Neuronal stem cell (in vitro differentiated cells): Measurements from ENCODE around the gene PARD3B.

Source experiments
- DNase-seq: peaks from one replicate; pipeline ENCODE4 v3.0.0-alpha.2; 2013; ENCODE audit warnings: low spot score
- H2AFZ ChIP-seq: one replicate; pipeline ENCODE4 v1.6.1; 2013; ENCODE audit warnings: mild to moderate bottlenecking, low read length, inconsistent platforms
- H2AK5ac ChIP-seq: 2 replicates; pipeline ENCODE4 v1.6.1; 2013; ENCODE audit warnings: low read depth, mild to moderate bottlenecking, inconsistent platforms, low read length, moderate library complexity, mixed read lengths
- H2BK120ac ChIP-seq: 2 replicates; pipeline ENCODE4 v1.6.1; 2013; ENCODE audit warnings: low read depth, mild to moderate bottlenecking, inconsistent platforms, low read length, moderate library complexity, mixed read lengths
- H2BK12ac ChIP-seq: one replicate; pipeline ENCODE4 v1.6.1; 2013; ENCODE audit warnings: low read length, inconsistent platforms
- H2BK15ac ChIP-seq: 2 replicates; pipeline ENCODE4 v1.6.1; 2013; ENCODE audit warnings: mild to moderate bottlenecking, low read length, inconsistent platforms, mixed read lengths
- H2BK5ac ChIP-seq: one replicate; pipeline ENCODE4 v1.6.1; 2013; ENCODE audit warnings: inconsistent platforms, mild to moderate bottlenecking, low read length, moderate library complexity
- H3K14ac ChIP-seq: one replicate; pipeline ENCODE4 v1.6.1; 2013; ENCODE audit warnings: low read length, inconsistent platforms
- H3K18ac ChIP-seq: 2 replicates; pipeline ENCODE4 v1.6.1; 2013; ENCODE audit warnings: low read length, inconsistent platforms
- H3K23ac ChIP-seq: 2 replicates; pipeline ENCODE4 v1.6.1; 2013; ENCODE audit warnings: low read depth, mild to moderate bottlenecking, mixed read lengths, low read length, inconsistent platforms; ENCODE audit not compliant: poor library complexity
- H3K27ac ChIP-seq: replicated peaks from 3 replicates; pipeline ENCODE4 v1.5.1; 2013; ENCODE audit warnings: low read length, inconsistent platforms
- H3K27me3 ChIP-seq, 3 experiments: 2 replicates each; pipeline ENCODE4 v1.6.1; 2013; ENCODE audit warnings: low read length in 3 of 3, mild to moderate bottlenecking in 2 of 3, inconsistent platforms in 1 of 3, low read depth in 1 of 3, mixed read lengths in 1 of 3, moderate library complexity in 1 of 3; ENCODE audit not compliant: control insufficient read depth in 3 of 3, insufficient read depth in 3 of 3
- H3K36me3 ChIP-seq, 2 donors: replicated peaks in 1 of 2; 2 replicates each; pipeline ENCODE4 v1.6.1; 2013; ENCODE audit warnings: low read length in 2 of 2; ENCODE audit not compliant: control insufficient read depth in 2 of 2, insufficient read depth in 2 of 2
- H3K4ac ChIP-seq: 2 replicates; pipeline ENCODE4 v1.6.1; 2013; ENCODE audit warnings: inconsistent platforms, mild to moderate bottlenecking, low read length, moderate library complexity
- H3K4me1 ChIP-seq, 2 donors: 1 replicate in 1 of 2; 2 replicates in 1 of 2; pipeline ENCODE4 v1.6.1; 2013; ENCODE audit warnings: low read length in 2 of 2, low read depth in 1 of 2; ENCODE audit not compliant: control insufficient read depth in 2 of 2, insufficient read depth in 1 of 2
- H3K4me2 ChIP-seq: one replicate; pipeline ENCODE4 v1.6.1; 2013; ENCODE audit warnings: mild to moderate bottlenecking, low read length, inconsistent platforms; ENCODE audit not compliant: insufficient read depth, poor library complexity, severe bottlenecking
- H3K4me3 ChIP-seq, 2 donors: 2 replicates each; pipeline ENCODE4 v1.5.1; 2013; ENCODE audit warnings: low read length in 2 of 2, mild to moderate bottlenecking in 2 of 2, inconsistent platforms in 1 of 2, moderate library complexity in 1 of 2
- H3K79me1 ChIP-seq: one replicate; pipeline ENCODE4 v1.6.1; 2013; ENCODE audit warnings: low read depth, mild to moderate bottlenecking, inconsistent platforms, low read length, moderate library complexity
- H3K9ac ChIP-seq: one replicate; pipeline ENCODE4 v1.6.1; 2013; ENCODE audit warnings: mild to moderate bottlenecking, low read depth, low read length, inconsistent platforms; ENCODE audit not compliant: poor library complexity
- H3K9me3 ChIP-seq, 2 donors: replicated peaks in 1 of 2; 2 replicates each; pipeline versions ENCODE3 to v1.6.1; 2013; ENCODE audit warnings: low read length in 2 of 2, mild to moderate bottlenecking in 2 of 2, inconsistent platforms in 1 of 2, low read depth in 1 of 2, mixed read lengths in 1 of 2, moderate library complexity in 1 of 2; ENCODE audit not compliant: control insufficient read depth in 2 of 2, insufficient read depth in 1 of 2
- H4K8ac ChIP-seq: one replicate; pipeline ENCODE4 v1.6.1; 2013; ENCODE audit warnings: low read depth, mild to moderate bottlenecking, inconsistent platforms, low read length, moderate library complexity
- H4K91ac ChIP-seq: one replicate; pipeline ENCODE4 v1.6.1; 2013; ENCODE audit warnings: low read length, low read depth, mild to moderate bottlenecking, inconsistent platforms; ENCODE audit not compliant: poor library complexity
- WGBS, 2 donors: extraction: QIAGEN DNeasy Blood & Tissue Kit; methylation state at CpG; one replicate each; pipeline ENCODE4 v1.1.7; 2013; ENCODE audit warnings: missing lambda C conversion rate in 2 of 2, mixed read lengths in 1 of 2; ENCODE audit not compliant: insufficient read length in 2 of 2, insufficient replicate concordance in 1 of 2; ENCODE audit errors: extremely low coverage in 2 of 2; 5-methylcytosine and 5-hydroxymethylcytosine counted together

The PARD3B gene

DNA sequence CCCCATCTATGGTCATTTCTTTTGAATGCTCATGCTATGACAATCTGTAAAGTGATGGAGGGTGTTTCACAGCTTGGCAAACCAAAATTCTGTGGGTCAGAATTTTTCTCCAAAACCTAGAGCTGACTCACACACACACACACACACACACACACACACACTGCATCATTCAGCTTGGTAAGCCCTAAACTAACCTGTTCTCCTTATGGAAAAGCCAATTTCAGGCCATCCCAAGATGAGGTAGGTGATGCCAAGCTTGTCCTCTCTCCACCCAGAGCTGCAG, 1092.0 kb downstream of the PARD3B start:
- Histone ChIP-seq H3K79me1 (no peaks in the 10 kb centered on the region), H4K8ac (no peak overlapping the region), H3K9ac (no peak overlapping the region), H2BK12ac (no peak overlapping the region), H3K36me3 (no peaks in the 10 kb centered on the region), H3K27ac (no peak overlapping the region), H3K4me2 (no peak overlapping the region), H3K9me3 (peaks cover 0 to 8% of the 10 kb centered on the region in 2 donors), H3K4me3 (no peak overlapping the region), H2BK5ac (no peak overlapping the region), H3K4ac (no peak overlapping the region), H3K18ac (no peak overlapping the region), H4K91ac (no peak overlapping the region), H2BK120ac (no peak overlapping the region), H2BK15ac (no peak overlapping the region), H3K14ac (no peak overlapping the region), H2AFZ (no peak overlapping the region), H3K23ac (no peak overlapping the region), H2AK5ac (no peak overlapping the region), H3K27me3 (no peaks in the 10 kb centered on the region), H3K4me1 (peaks cover 3 to 5% of the 10 kb centered on the region in 2 donors)
- no peak for DNase-seq

DNA sequence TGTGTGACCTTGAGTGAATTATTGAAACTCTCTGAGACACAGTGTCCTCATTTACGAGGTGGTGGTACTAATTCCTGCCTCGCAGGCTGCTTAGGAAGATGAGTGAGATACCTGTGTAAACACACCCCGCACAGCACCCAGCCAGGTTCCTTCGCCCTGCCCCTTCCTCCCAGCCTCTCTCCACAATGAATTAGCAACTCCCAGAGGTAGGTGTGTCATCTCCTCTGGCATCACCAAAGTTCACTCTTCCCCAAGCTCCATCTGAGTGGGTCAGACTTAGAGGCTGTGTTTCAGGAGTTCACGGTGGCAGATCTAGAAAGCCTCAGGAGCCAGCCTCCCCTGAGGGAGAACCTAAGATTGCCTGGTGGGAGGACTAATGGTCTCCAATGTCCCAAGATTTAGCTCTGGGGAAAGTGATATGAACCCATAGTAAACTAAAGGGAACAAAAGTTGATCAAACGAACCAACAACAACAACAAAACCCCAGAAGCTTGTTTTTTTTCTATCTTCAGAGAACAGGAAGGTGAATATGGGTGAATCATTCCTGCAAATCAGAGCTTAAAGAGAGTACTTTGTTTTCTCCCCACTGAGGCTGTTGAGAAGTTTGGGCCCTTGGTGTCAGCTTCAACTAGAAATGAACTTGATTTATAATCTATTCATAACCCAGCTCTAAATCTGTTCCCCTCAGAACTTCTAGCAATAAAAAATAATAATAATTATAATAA, 1092.7 kb downstream of the PARD3B start:
- Histone ChIP-seq H2BK15ac (no peak overlapping the region), H2BK120ac (no peak overlapping the region), H3K9me3 (peaks cover 0 to 8% of the 10 kb centered on the region in 2 donors), H4K91ac (no peak overlapping the region), H3K4me3 (no peak overlapping the region), H3K18ac (no peak overlapping the region), H3K27me3 (no peaks in the 10 kb centered on the region), H2AFZ (no peak overlapping the region), H3K4me1 (peaks cover 6 to 9% of the 10 kb centered on the region in 2 donors), H4K8ac (no peak overlapping the region), H3K4ac (no peak overlapping the region), H3K14ac (no peak overlapping the region), H3K36me3 (no peaks in the 10 kb centered on the region), H3K4me2 (no peak overlapping the region), H3K79me1 (no peaks in the 10 kb centered on the region), H2BK5ac (no peak overlapping the region), H3K27ac (no peak overlapping the region), H2AK5ac (no peak overlapping the region), H2BK12ac (no peak overlapping the region), H3K9ac (no peak overlapping the region), H3K23ac (no peak overlapping the region)
- no peak for DNase-seq
- no CpG with 5 or more reads among the region's 6 CpGs for WGBS, 2 donors

DNA sequence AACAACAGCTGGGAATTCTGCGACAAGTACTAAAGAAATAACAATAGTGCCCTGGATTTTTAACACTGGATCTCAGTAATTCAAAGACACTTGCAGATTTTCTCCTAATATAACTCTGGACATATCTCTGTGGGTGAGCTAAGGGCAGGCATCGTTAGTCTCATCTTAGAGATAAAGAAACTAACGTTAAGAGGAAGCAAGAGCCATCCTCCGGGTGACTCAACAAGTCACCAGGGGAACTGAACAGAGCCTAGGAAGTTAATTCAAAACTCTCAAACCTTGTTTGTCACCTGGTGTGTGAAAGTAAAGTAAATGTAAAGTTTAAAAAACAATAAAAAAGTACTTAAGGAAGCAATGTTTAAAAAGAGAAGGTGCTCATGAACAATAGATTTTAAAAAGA, 1095.4 kb downstream of the PARD3B start:
- Histone ChIP-seq H2BK120ac (no peak overlapping the region), H2BK5ac (no peak overlapping the region), H2AFZ (no peak overlapping the region), H4K8ac (no peak overlapping the region), H3K79me1 (no peaks in the 10 kb centered on the region), H3K4ac (no peak overlapping the region), H3K36me3 (no peaks in the 10 kb centered on the region), H3K4me2 (no peak overlapping the region), H3K9ac (no peak overlapping the region), H3K9me3 (peaks cover 0 to 8% of the 10 kb centered on the region in 2 donors), H4K91ac (no peak overlapping the region), H3K18ac (no peak overlapping the region), H3K23ac (no peak overlapping the region), H3K4me1 (peaks cover 6 to 13% of the 10 kb centered on the region in 2 donors), H3K4me3 (no peak overlapping the region), H2BK15ac (no peak overlapping the region), H3K14ac (no peak overlapping the region), H3K27ac (no peak overlapping the region), H3K27me3 (no peaks in the 10 kb centered on the region), H2BK12ac (no peak overlapping the region), H2AK5ac (no peak overlapping the region)
- no CpG with 5 or more reads among the region's 4 CpGs for WGBS, 2 donors
- no peak for DNase-seq

DNA sequence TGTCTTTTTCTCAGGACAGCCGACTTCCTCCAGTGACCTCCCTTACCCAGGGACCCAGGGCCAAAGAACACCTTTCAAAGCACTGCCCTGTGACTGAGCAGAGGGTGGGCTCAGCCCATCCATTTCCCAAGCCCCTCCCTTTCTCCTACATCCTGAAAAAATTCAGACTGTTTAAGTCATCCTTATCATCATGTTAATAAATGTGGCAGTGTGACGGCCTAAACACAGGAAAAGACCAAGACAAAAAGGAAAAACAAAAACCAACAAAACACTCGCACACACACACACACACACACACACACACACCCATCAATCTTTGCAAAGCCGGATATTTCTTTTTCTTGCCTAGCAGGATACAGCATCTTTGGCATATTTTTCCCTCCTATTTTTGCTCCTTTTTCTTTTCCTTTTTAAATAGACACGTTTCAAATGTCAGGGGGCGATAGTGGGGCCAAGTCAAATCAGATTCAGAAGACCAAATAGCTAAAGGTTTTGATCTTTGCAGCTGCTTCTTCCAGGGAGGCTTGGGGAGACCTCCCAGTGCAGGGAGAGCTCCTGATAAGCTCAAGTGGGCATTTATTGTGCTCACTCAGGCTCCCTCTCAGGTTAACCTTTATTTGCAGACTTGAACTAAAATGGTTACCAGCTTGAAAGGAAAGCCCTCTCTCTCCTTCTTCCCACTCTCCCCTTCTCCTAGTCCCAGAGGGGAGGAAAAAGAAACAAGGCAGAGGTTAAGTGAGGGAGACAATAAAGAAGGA, 1097.5 kb downstream of the PARD3B start:
- no peak overlapping the region for H3K4me2 ChIP-seq

More for the DNA sequence above, 1097.5 kb downstream of the PARD3B start:
- Histone ChIP-seq H3K27ac (no peak overlapping the region), H3K4me1 (peaks cover 3 to 13% of the 10 kb centered on the region in 2 donors), H4K91ac (no peak overlapping the region), H3K18ac (no peak overlapping the region), H3K36me3 (no peaks in the 10 kb centered on the region), H2AK5ac (no peak overlapping the region), H2BK15ac (no peak overlapping the region), H3K79me1 (no peaks in the 10 kb centered on the region), H3K23ac (no peak overlapping the region), H3K9me3 (peaks cover 0 to 8% of the 10 kb centered on the region in 2 donors), H3K27me3 (no peaks in the 10 kb centered on the region), H3K4ac (no peak overlapping the region), H2BK120ac (no peak overlapping the region), H2BK5ac (no peak overlapping the region), H3K4me3 (no peak overlapping the region), H2AFZ (peak overlapping the region; percentile 55), H4K8ac (no peak overlapping the region), H3K9ac (no peak overlapping the region), H2BK12ac (no peak overlapping the region), H3K14ac (no peak overlapping the region)
- DNase-seq = no peak
- no CpG with 5 or more reads among the region's 6 CpGs for WGBS, 2 donors
